AG04449 (cell line): ENCODE measurements around the gene METTL16.

ENCODE experiments used
- CTCF ChIA-PET: fragments of 350-600 bp; formaldehyde crosslinking; extraction: SDS; loops from one replicate; lab custom pipeline; 2021; ENCODE audit warnings: antibody characterized with exemption; lab: Yijun Ruan, JAX
- POLR2A ChIA-PET: fragments of 400-600, 350-600 bp; formaldehyde crosslinking; extraction: SDS; loops from one replicate; lab custom pipeline; 2020; ENCODE audit warnings: antibody characterized with exemption, inconsistent platforms; lab: Yijun Ruan, JAX
- DNase-seq: peaks from one replicate; pipeline ENCODE4 v3.0.0-alpha.2; 2010; ENCODE audit warnings: low read depth, low spot score
- H3K4me3 ChIP-seq: 2 replicates; pipeline ENCODE4 v1.5.1; 2011; ENCODE audit warnings: low read depth, mild to moderate bottlenecking, control low read depth, low read length
- CTCF ChIP-seq: IDR thresholded peaks from one replicate; pipeline ENCODE4 v1.5.1; 2011; ENCODE audit warnings: mild to moderate bottlenecking, moderate library complexity, low read length, control low read depth, inconsistent platforms; ENCODE audit not compliant: insufficient read depth; ENCODE audit errors: missing control alignments

The METTL16 gene

GRCh38 chr17:2386400-2387085, 125.1 kb downstream of the METTL16 start:
- no peak for TF ChIP-seq CTCF
- H3K4me3 ChIP-seq: no peak overlapping the region
- POLR2A ChIA-PET: no interaction called here
- CTCF ChIA-PET: interaction anchor here (11.8 kb wide), 1 partner anchor 27 kb away, joined by 871 read pairs; no protein-coding TSS in a partner anchor
- no peak for DNase-seq

- H3K4me3 ChIP-seq: no peak overlapping the region
- ChIA-PET POLR2A (no interaction called here), CTCF (interaction anchor here (11.8 kb wide), 1 partner anchor 28 kb away, joined by 871 read pairs; no protein-coding TSS in a partner anchor)
- TF ChIP-seq CTCF: no peak
- no peak for DNase-seq
These were observed 126.2 kb downstream of the METTL16 start for GRCh38 chr17:2385240-2386210.

- CTCF ChIA-PET: interaction anchor here (2.9 to 11.8 kb wide), 5 partner anchors 8 to 32 kb away, joined by 20 to 871 read pairs (median 63); no protein-coding TSS in a partner anchor
- POLR2A ChIA-PET: no interaction called here
- no peak for TF ChIP-seq CTCF
- H3K4me3 ChIP-seq: no peak overlapping the region
- no peak for DNase-seq
These were observed 127.1 kb downstream of the METTL16 start for GRCh38 chr17:2384439-2385127.

- ChIA-PET POLR2A (interaction anchor here (0.6 kb wide), 1 partner anchor 32 kb away, joined by 3 read pairs; no protein-coding TSS in a partner anchor), CTCF (interaction anchor here (0.6 to 11.8 kb wide), 17 partner anchors 9 to 222 kb away, joined by 3 to 871 read pairs (median 13); partner anchors contain the start of genes MNT, SGSM2 and TSR1)
- H3K4me3 ChIP-seq: no peak overlapping the region
- TF ChIP-seq CTCF: no peak
- DNase-seq: no peak
These were observed 128.0 kb downstream of the METTL16 start for GRCh38 chr17:2383628-2384167.

GRCh38 chr17:2380950-2381649, 130.6 kb downstream of the METTL16 start:
- TF ChIP-seq CTCF: no peak

More at GRCh38 chr17:2380950-2381649, 130.6 kb downstream of the METTL16 start:
- no peak overlapping the region for H3K4me3 ChIP-seq
- ChIA-PET CTCF (interaction anchor here (0.7 to 11.8 kb wide), 16 partner anchors 11 to 327 kb away, joined by 3 to 871 read pairs (median 10); partner anchors contain the start of genes HIC1 and TSR1), POLR2A (interaction anchor here (1.9 kb wide), 1 partner anchor 35 kb away, joined by 17 read pairs; no protein-coding TSS in a partner anchor)
- no peak for DNase-seq
